Ovary (tissue), 3 donors: Measurements from ENCODE around the gene OR2Z1.

Experiments used
- EP300 ChIP-seq: sonication (generic); formaldehyde crosslinking; IDR thresholded peaks from one replicate; pipeline ENCODE4 v1.6.1; 2017; ENCODE audit warnings: antibody characterized with exemption
- POLR2A ChIP-seq: fragments of 450-650 bp; IDR thresholded peaks from one replicate; pipeline ENCODE4 v1.6.1; 2017; ENCODE audit warnings: antibody characterized with exemption, mild to moderate bottlenecking, moderate library complexity
- TF ChIP-seq, protein P1 (sequence below), 3 donors: fragments of 450-650 bp in 2 of 3; fragments of 200-600 bp in 1 of 3; IDR thresholded peaks; one replicate each; pipeline versions ENCODE4 v1.5.1 to v1.8.0; 2016 to 2022; ENCODE audit warnings: antibody characterized with exemption in 3 of 3, mild to moderate bottlenecking in 1 of 3
- donor health status: DM: no; HTN: no; CAD: no.

DNA sequence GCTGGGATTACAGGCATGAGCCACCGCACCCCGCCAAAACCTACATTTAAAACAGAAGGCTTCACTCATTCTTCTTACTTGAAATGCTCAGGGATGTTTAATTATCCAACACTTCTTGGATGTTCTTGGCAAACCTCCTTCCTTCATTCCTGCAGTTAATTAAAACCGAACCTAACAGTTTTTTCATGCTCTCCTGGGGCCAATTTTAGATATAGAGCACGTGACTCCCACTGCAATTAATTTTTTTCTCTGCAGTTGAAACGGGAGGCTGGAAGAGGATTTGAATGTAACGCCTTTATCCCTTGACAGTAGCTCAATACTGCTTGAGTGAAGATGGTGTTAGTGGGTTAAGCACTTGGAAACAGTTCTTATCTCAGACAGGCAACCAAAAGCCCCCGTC, 18.2 kb upstream of the OR2Z1 start:
- TF ChIP-seq, protein P1, sequence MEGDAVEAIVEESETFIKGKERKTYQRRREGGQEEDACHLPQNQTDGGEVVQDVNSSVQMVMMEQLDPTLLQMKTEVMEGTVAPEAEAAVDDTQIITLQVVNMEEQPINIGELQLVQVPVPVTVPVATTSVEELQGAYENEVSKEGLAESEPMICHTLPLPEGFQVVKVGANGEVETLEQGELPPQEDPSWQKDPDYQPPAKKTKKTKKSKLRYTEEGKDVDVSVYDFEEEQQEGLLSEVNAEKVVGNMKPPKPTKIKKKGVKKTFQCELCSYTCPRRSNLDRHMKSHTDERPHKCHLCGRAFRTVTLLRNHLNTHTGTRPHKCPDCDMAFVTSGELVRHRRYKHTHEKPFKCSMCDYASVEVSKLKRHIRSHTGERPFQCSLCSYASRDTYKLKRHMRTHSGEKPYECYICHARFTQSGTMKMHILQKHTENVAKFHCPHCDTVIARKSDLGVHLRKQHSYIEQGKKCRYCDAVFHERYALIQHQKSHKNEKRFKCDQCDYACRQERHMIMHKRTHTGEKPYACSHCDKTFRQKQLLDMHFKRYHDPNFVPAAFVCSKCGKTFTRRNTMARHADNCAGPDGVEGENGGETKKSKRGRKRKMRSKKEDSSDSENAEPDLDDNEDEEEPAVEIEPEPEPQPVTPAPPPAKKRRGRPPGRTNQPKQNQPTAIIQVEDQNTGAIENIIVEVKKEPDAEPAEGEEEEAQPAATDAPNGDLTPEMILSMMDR (IDR thresholded peaks at IDR 0.05), result no peak
- TF ChIP-seq POLR2A, result no peak
- TF ChIP-seq EP300, result no peak
